ENCODE results near the gene FAAH2. TPM values are rescaled to one million over a fixed set of nuclear protein-coding genes. Genes with fewer than 3 reads are reported as not detected.
A peak's percentile ranks its signal among the peaks of the same experiment; 100 is the strongest.

Gene FAAH2, protein sequence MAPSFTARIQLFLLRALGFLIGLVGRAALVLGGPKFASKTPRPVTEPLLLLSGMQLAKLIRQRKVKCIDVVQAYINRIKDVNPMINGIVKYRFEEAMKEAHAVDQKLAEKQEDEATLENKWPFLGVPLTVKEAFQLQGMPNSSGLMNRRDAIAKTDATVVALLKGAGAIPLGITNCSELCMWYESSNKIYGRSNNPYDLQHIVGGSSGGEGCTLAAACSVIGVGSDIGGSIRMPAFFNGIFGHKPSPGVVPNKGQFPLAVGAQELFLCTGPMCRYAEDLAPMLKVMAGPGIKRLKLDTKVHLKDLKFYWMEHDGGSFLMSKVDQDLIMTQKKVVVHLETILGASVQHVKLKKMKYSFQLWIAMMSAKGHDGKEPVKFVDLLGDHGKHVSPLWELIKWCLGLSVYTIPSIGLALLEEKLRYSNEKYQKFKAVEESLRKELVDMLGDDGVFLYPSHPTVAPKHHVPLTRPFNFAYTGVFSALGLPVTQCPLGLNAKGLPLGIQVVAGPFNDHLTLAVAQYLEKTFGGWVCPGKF
- 2.8 and 3.1 TPM in 2 replicates for total RNA-seq

DNA sequence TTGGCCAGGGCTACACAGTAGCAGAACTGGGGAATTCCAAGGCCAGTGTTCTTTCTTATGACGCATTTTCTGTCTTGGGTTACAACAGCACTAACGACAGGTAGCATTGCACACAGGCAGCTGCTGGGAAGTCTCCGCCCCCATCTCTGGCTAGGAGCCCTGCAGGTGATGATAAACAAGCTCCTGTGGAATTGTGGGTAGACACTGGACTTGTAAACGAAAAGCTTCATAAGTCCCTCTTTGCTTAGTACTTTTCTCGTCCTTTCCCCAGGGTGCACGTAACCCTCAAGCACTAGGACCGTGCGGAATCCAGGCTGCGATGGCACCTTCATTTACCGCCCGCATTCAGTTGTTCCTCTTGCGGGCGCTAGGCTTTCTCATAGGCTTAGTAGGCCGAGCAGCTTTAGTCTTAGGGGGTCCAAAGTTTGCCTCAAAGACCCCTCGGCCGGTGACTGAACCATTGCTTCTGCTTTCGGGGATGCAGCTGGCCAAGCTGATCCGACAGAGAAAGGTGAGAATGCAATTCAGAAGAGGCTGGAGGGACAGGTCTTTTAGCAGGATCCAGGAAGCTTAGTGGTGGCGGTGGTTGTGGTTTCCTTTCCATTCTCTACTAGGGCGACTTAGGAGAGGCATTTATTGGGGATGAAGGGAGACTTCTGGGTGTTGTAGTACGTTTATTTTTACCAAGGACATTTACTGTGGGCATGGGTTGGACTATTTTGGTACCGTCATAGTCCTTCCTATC is at the start of gene FAAH2:
TSS of gene FAAH2 (plus strand) at position 200 of the 745 bp plus-strand sequence. CDS start at position 320, 120 bp downstream.
- Mint-ChIP-seq H3K4me1 (peaks cover 12% of the 10 kb centered on the region), H3K36me3 (ENCODE audit: low read depth) (no peaks in the 10 kb centered on the region), H3K27me3 (no peaks in the 10 kb centered on the region), H3K27ac (peak within 1 kb of the TSS; percentile 30), H3K9me3 (no peaks in the 10 kb centered on the region), H3K4me3 (peak within 1 kb of the TSS; percentile 75)
- intact Hi-C loops (cut with micrococcal nuclease) = loop anchor here (5.0 kb wide), 1 partner anchor 474 kb away; no protein-coding TSS in a partner anchor
- TF ChIP-seq, protein P1, sequence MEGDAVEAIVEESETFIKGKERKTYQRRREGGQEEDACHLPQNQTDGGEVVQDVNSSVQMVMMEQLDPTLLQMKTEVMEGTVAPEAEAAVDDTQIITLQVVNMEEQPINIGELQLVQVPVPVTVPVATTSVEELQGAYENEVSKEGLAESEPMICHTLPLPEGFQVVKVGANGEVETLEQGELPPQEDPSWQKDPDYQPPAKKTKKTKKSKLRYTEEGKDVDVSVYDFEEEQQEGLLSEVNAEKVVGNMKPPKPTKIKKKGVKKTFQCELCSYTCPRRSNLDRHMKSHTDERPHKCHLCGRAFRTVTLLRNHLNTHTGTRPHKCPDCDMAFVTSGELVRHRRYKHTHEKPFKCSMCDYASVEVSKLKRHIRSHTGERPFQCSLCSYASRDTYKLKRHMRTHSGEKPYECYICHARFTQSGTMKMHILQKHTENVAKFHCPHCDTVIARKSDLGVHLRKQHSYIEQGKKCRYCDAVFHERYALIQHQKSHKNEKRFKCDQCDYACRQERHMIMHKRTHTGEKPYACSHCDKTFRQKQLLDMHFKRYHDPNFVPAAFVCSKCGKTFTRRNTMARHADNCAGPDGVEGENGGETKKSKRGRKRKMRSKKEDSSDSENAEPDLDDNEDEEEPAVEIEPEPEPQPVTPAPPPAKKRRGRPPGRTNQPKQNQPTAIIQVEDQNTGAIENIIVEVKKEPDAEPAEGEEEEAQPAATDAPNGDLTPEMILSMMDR (IDR thresholded peaks at IDR 0.05) = no peak
- POLR2A ChIA-PET = interaction anchor here (0.6 kb wide), 1 partner anchor 296 kb away, joined by 3 read pairs; no protein-coding TSS in a partner anchor
- ATAC-seq (ENCODE audit: low read depth) (peak; percentile 80), DNase-seq (peak; percentile 15)
- CTCF ChIA-PET = no interaction called here

DNA sequence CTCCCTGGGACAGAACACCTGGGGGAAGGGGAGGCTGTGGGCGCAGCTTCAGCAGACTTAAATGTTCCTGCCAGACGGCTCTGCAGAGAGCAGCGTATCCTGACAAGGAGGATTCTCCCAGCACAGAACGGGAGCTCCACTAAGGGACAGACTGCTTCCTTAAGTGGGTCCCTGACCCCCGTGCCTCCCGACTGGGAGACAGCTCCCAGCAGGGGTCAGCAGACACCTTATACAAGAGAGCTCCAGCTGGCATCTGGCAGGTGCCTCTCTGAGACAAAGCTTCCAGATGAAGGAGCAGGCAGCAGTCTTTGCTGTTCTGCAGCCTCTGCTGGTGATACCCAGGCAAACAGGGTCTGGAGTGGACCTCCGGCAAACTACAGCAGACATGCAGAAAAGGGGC is 44.5 kb upstream of the FAAH2 start:
- ChIA-PET CTCF (no interaction called here), POLR2A (no interaction called here)
- Mint-ChIP-seq H3K9me3 (peaks cover 12% of the 10 kb centered on the region), H3K36me3 (ENCODE audit: low read depth) (peaks cover 14% of the 10 kb centered on the region), H3K27ac (no peak overlapping the region), H3K27me3 (no peaks in the 10 kb centered on the region), H3K4me1 (no peaks in the 10 kb centered on the region), H3K4me3 (no peak overlapping the region)
- TF ChIP-seq, protein P1 (IDR thresholded peaks at IDR 0.05) = no peak
- DNase-seq (no peak), ATAC-seq (ENCODE audit: low read depth) (no peak)
- intact Hi-C loops (cut with micrococcal nuclease) = no loop called here

DNA sequence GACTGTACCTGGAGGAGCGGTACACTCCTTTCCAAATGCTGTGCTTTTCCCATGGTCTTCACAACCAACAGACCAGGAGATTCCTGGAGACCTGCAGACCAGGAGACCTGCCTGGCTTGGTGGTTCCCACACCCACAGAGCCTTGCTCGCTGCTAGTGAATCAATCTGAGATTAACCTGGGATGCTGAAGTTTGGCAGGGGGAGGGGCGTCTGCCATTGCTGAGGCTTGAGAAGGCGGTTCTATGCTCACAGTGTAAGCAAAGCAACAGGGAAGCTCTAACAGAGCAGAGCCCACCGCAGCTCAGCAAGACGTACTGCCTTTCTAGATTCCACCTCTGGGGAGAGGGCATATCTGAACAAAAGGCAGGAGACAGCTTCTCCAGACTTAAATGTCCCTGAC is 34.5 kb upstream of the FAAH2 start:
- Mint-ChIP-seq H3K36me3 (ENCODE audit: low read depth) (no peaks in the 10 kb centered on the region), H3K4me3 (no peak overlapping the region), H3K27me3 (no peaks in the 10 kb centered on the region), H3K4me1 (no peaks in the 10 kb centered on the region), H3K27ac (no peak overlapping the region), H3K9me3 (peaks cover 15% of the 10 kb centered on the region)
- ChIA-PET CTCF (no interaction called here), POLR2A (no interaction called here)
- TF ChIP-seq, protein P1 (IDR thresholded peaks at IDR 0.05) = no peak
- ATAC-seq (ENCODE audit: low read depth) (no peak), DNase-seq (no peak)
- intact Hi-C loops (cut with micrococcal nuclease) = no loop called here

DNA sequence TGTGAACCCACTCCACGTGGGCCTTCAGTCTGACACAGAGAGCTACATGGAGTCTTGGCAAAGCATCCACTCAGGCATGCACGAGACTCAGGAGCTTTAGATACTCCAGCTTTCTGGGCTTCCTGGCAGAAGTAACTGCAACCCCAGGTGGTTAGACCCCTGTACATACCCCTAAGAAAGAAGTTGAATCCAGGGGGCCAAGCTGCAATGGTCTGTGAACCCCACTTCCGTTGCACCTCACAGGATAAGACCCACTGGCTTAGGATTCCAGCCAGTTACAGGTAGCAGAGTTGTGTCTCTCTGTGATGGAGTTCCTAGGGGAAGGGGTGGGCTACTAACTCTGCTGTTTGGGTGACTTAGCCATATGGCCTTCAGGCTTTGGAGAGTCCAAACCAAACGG is 21.4 kb upstream of the FAAH2 start:
- DNase-seq = no peak
- peaks cover 2% of the 10 kb centered on the region for H3K36me3 Mint-ChIP-seq (ENCODE audit: low read depth)
- no peak overlapping the region for H3K4me3 Mint-ChIP-seq
- POLR2A ChIA-PET = no interaction called here
- TF ChIP-seq, protein P1 (IDR thresholded peaks at IDR 0.05) = no peak
- no peak for ATAC-seq (ENCODE audit: low read depth)
- peaks cover 11% of the 10 kb centered on the region for H3K9me3 Mint-ChIP-seq
- H3K27ac Mint-ChIP-seq = no peak overlapping the region
- no peaks in the 10 kb centered on the region for H3K4me1 Mint-ChIP-seq
- intact Hi-C loops (cut with micrococcal nuclease) = no loop called here
- H3K27me3 Mint-ChIP-seq = no peaks in the 10 kb centered on the region
- CTCF ChIA-PET = no interaction called here

DNA sequence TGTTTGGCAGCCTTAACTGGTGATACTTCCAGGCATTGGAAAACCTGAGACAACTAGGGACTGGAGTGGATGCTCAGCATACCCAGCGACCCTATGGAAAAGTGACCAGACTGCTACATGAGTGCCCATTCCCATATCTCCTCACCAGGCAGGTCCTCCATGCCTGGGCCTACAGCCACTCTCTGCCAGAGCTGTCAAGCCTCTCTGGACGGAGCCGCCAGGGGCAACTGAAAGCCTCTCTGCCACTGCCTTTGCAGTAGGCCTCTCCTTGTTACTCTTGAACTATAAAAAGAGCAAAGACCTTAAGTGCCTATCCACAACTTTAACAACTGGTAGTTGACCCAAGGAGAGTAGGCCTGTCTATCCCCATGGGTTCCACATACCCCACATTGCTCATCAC is 20.2 kb upstream of the FAAH2 start:
- Mint-ChIP-seq H3K4me1 (no peaks in the 10 kb centered on the region), H3K4me3 (no peak overlapping the region), H3K27ac (no peak overlapping the region), H3K9me3 (peaks cover 11% of the 10 kb centered on the region), H3K36me3 (ENCODE audit: low read depth) (peaks cover 2% of the 10 kb centered on the region), H3K27me3 (no peaks in the 10 kb centered on the region)
- no peak for DNase-seq
- POLR2A ChIA-PET = interaction anchor here (1.0 kb wide), 1 partner anchor 326 kb away, joined by 3 read pairs; no protein-coding TSS in a partner anchor
- intact Hi-C loops (cut with micrococcal nuclease) = no loop called here
- CTCF ChIA-PET = no interaction called here
- TF ChIP-seq, protein P1 (IDR thresholded peaks at IDR 0.05) = no peak
- no peak for ATAC-seq (ENCODE audit: low read depth)
